SH-SY5Y (cell line): Measurements from ENCODE around the gene CHMP6.

Experiments used
- GATA2 ChIP-seq: IDR thresholded peaks from 2 replicates; pipeline ENCODE4 v1.6.1; 2011; ENCODE audit warnings: mild to moderate bottlenecking, low read depth, low read length
- GATA3 ChIP-seq: IDR thresholded peaks from 2 replicates; pipeline ENCODE4 v1.6.1; 2011; ENCODE audit warnings: low read depth, mild to moderate bottlenecking, low read length, moderate library complexity

The CHMP6 gene

DNA sequence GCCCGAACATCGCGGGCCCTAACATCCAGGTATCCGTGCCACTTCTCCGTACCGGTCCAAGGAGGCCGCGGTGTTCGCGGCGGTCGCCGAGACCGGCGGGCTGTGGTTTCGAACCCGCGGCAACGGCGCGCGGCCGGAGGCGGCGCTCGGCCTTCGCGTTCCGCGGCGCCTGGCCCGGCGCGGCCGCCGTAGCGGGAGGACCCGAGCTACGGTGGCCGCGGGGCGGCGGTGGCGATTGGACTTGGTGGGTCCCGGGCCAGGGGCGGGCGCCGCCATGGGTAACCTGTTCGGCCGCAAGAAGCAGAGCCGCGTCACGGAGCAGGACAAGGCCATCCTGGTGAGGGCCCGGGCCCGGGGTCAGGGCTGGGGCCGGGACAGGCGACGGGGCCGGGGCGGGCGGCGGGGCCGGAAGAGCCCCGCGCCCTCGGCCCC is at the start of gene CHMP6:
CHMP6 (plus strand) TSS at position 197 of the 432 bp plus-strand sequence; CDS start at position 275, 78 bp downstream.
- no peak for TF ChIP-seq GATA3
- no peak for TF ChIP-seq GATA2

- TF ChIP-seq GATA3: no peak
- TF ChIP-seq GATA2: no peak
Measured at GRCh38 chr17:80942423-80943345, 49.0 kb upstream of the CHMP6 start.

DNA sequence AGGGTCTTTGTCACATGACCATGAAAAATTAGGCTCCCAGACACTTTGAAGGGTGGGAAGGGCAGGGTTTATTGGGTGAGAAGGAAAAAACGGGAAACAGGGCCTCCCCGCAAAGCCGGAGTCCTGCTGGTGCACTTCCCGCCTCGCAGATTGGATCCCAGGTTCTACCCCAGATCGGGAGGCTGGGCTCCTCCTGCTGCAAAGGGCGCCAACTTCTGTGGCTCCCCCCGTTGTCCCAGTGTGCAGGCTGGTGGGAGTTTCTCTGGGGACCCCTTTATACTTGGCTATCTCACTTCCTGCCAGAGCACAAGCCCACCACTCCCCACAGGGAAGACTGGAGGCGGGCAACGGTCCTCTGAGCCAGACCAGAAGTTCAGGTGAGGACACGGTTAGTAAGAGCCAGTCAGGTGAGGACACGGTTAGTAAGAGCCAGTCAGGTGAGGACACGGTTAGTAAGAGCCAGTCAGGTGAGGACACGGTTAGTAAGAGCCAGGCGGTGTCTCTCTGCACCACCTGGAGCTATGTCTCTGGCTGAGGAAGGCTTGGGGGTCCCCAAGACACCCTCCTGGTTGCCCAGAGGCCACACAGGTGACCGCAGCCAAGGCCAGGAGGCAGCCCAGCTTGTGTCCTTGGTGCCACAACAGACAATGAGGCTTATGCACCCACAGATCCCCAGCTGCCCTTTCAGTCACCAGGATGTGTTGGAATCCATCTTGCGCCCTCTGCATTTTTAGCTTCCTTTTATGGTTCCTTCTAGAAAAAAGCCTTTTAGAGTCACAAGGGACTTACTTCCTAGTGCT is 48.1 kb upstream of the CHMP6 start:
- TF ChIP-seq GATA3 (no peak), GATA2 (no peak)

DNA sequence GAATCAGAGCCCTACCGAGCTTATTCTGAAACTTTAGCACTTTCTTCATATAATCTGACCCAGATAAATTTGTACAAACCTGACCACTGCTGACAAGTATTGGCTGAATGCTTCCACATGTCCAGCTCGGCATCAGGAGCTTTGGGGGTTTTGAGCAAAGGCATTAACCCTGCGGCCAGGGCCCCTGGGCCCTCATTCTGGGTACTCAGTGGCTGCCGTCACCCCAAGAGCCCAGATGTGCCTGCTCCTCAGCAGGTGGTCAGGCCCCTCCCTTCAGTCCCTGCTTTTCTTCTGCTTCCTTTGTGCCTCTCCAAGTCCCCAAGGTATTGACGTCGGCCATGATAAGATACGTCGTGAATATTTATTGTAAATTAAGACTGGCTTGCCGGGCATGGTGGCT is 47.3 kb upstream of the CHMP6 start:
- TF ChIP-seq GATA3 (no peak), GATA2 (no peak)

GRCh38 chr17:80945736-80946135 is 45.9 kb upstream of the CHMP6 start:
- TF ChIP-seq GATA2 (no peak), GATA3 (no peak)

DNA sequence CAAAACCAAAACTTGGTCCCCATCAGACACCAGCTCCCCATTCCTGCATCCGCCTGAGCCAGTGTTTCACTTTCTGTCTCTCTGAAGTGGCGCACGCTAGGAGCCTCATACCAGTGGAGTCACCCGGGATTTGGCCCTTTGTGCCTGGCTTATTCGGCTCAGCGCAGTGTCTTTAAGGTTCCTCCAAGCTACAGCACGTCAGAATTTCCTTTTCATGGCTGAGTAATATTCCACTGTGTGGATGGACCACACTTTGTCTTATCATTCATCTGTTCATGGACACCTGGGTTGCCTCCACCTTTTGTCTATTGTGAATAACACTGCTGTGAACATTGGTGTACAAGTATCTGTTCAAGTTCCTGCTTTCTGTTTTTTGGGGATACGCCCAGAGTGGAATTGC is 45.2 kb upstream of the CHMP6 start:
- no peak for TF ChIP-seq GATA3
- no peak for TF ChIP-seq GATA2

DNA sequence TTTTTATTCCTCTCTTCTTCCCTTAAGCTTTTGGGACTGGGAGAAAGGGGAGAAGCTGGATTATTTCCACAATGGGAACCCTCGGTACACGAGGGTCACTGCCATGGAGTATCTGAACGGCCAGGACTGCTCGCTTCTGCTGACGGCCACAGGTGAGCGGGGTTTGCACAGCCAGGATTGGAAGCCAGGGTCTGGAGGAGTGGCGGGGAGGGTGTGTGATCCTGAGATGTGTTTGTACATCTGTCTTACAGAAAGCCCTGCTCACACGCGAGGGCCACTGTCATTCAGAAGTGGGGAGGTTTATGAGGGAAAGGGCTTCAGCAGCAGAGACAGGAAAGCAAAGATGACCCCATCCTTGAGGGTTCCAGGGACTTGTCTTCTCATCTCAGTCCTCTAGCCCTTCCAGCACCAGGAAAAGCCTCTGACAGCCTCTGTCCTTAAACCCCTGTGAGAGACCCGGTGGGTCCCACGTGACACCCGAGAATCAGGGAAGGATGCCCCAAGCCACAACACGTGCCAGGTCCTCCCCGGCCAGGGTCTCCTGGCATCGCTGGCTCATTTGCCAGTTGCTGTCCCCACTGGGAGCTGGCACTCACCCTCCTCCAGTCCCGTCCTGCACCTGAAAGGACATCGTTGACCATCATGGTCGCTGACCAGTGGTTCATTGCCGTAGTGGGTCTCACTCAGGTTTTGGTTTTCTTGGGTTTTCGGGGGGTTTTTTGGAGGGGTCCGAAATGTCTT is 44.3 kb upstream of the CHMP6 start:
- TF ChIP-seq GATA2 (no peak), GATA3 (no peak)

- no peak for TF ChIP-seq GATA3
- no peak for TF ChIP-seq GATA2
Measured at GRCh38 chr17:80948019-80948975, 43.3 kb upstream of the CHMP6 start.

GRCh38 chr17:80948976-80949450 is 42.6 kb upstream of the CHMP6 start:
- TF ChIP-seq GATA3: no peak
- no peak for TF ChIP-seq GATA2

DNA sequence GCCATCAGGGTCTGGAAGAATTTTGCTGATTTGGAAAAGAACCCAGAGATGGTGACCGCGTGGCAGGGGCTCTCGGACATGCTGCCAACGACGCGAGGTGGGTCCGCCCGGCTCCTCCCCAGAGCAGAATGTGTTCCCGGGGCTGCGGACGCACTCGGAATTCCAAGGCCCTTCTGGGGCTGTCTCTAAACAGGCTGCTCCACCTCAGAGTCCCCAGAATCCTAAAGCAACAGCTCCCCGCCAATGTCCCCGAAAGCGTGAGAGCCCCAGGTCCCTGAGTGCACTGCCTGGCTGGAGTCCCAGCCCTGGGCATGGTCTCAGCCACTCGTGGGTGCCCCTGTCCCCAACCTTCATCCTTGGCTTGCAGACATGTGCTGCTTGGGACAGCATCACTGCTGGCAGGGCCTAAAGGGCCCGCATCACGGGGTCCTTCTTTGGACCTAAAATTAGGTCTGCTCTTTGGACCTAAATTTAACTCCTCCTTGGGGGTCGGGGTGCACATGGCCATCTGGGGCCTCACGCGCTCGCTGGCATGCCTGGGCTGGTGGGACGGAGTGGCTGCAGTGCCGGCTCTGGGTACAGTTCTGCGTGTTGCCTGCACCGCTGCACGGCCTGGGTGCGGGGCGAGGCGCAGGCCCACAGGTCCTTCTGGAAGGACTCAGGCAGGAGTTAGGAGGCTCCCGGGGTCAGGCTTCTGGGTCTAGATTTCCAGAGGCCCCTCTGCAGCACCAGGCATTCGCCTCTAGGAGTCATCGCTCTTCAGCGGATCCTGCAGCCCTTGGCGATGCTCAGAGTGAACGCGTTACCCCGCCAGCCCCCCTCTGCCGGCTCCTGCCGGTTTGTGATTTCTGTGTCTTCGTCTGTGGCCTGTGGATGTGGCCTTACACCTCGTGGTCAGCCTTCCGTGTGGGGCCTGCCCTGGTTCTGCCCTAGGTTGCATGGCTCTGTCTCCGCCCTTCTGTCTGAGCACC is 41.9 kb upstream of the CHMP6 start:
- TF ChIP-seq GATA2 (no peak), GATA3 (no peak)

- no peak for TF ChIP-seq GATA3
- no peak for TF ChIP-seq GATA2
Measured at GRCh38 chr17:80950466-80951120, 41.0 kb upstream of the CHMP6 start.
